Measurements from ENCODE around the gene TSPAN14. TPM values are rescaled to one million over a fixed set of nuclear protein-coding genes. Genes with fewer than 3 reads are reported as not detected.

Gene TSPAN14
- total and polyA plus RNA-seq, 2 of the 13 experiments (the other 11 are each of a cell fraction or from before 2014, with no cell fraction given) = 24.1 to 80.6 TPM

DNA sequence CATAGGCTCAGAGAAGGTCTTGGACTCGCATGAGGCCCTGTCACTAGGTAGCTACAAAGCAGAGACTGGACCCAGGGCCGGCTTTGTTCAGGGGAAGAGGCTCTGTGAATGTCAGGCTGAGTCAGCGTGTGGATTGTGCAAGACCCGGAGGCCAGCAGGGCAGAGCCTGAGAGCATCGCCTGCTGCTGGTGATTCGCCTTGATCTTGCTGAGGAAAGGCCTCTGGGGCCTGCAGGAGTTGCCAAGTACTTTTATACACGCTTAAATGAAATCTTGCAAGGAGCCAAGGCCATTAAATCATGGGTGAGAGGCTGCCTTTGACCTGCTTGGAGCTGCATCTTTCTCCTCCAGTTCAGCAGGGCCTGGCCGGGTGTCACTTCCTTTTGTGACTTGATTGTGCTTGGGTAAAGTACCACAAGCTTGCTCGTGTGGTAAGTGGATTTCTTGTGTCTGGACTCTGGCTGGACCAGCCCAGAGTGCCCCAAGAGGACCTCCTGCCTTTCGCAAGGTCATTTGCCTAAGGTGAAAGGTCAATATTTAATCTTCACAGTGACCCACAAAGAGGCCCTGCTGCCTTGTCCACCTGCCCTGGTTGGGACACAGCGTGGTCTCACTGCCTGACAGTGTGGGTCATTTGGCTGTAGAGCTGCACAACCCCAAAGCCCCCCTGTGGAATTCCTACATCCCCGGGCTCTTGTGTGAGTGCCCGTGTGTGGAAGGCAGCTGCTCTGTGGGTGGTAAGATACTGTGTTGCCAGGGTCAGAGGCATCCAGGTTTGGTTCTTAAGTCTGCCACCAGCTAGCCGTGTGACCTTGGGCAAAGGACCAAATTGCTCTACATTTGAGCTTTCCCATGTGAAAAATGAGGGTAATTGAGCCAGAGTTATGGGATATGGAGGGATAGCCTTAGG lies 45.0 kb downstream of the TSPAN14 start:
- peak; percentile 95 for ATAC-seq
- H3K4me1 ChIP-seq (ENCODE audit: insufficient read depth, low read length) = peaks cover 100% of the 10 kb centered on the region
- intact Hi-C loops (cut with micrococcal nuclease; ENCODE audit: unreplicated experiment) = loop anchor here (2.0 kb wide), 1 partner anchor 34 kb away; no protein-coding TSS in a partner anchor
- H3K9me3 ChIP-seq (ENCODE audit: low read length) = no peaks in the 10 kb centered on the region
- peak; percentile 88 for FAIRE-seq
- CTCF ChIA-PET (ENCODE audit: low intra/inter-chr PET ratio, low total read pairs) = no interaction called here
- POLR2A ChIA-PET = interaction anchor here (0.6 to 3.5 kb wide), 19 partner anchors 8 to 388 kb away, joined by 3 to 30 read pairs (median 7); partner anchors contain the start of genes MAT1A and PRXL2A
- BruUV-seq (replicated peaks) = no TSS peak
- H3K9ac ChIP-seq (ENCODE audit: insufficient read depth, low read depth, low read length) = peak overlapping the region; percentile 69
- H3K27me3 ChIP-seq (ENCODE audit: control insufficient read depth in 1 of 2, insufficient read depth in 2 of 2, low read length in 2 of 2) = no peaks in the 10 kb centered on the region
- H4K20me1 ChIP-seq (ENCODE audit: insufficient read depth, low read length) = 0 out of 2 replicates have a peak, but pooled peaks cover 1% of the 10 kb centered on the region
- peak; percentile 94 for DNase-seq (ENCODE audit: low spot score)
- H3K27ac ChIP-seq (ENCODE audit: extremely low read length, insufficient read depth, low read length) = peak overlapping the region; percentile 90
- in situ Hi-C loops (cut with HindIII; ENCODE audit: extremely low pct_ligation_motif_present, low pct_unique_long_range_greater_than_20kb) = no loop called here
- peaks cover 4 to 17% of the 10 kb centered on the region in 2 experiments; a peak in 3 of 5 replicates for H3K36me3 ChIP-seq (replicated peaks in 1 of 2; ENCODE audit: control insufficient read depth in 1 of 2, insufficient read depth in 2 of 2, low read length in 2 of 2)
- H3K4me2 ChIP-seq (ENCODE audit: low read depth, low read length) = peak overlapping the region; percentile 85
- WGBS (ENCODE audit: low lambda C conversion rate) = 0% methylated on average over 7 of the region's 14 CpGs
- peak overlapping the region in 2 of 3 experiments; percentile 24 to 45; a peak in 3 of 6 replicates for H3K4me3 ChIP-seq (replicated peaks in 1 of 3; ENCODE audit: insufficient read depth in 1 of 3, low read depth in 2 of 3, low read length in 3 of 3)
- H3K79me2 ChIP-seq (ENCODE audit: insufficient read depth, low read length) = peaks cover 80% of the 10 kb centered on the region
- no peak overlapping the region for H2AFZ ChIP-seq (ENCODE audit: low read length)
- 0 out of 2 replicates have a peak, but pooled peaks have one; percentile 46 for TF ChIP-seq ZMAT3 (CRISPR knock-in tag; conservative IDR thresholded peaks at IDR 0.05)
- TF ChIP-seq, protein P1, sequence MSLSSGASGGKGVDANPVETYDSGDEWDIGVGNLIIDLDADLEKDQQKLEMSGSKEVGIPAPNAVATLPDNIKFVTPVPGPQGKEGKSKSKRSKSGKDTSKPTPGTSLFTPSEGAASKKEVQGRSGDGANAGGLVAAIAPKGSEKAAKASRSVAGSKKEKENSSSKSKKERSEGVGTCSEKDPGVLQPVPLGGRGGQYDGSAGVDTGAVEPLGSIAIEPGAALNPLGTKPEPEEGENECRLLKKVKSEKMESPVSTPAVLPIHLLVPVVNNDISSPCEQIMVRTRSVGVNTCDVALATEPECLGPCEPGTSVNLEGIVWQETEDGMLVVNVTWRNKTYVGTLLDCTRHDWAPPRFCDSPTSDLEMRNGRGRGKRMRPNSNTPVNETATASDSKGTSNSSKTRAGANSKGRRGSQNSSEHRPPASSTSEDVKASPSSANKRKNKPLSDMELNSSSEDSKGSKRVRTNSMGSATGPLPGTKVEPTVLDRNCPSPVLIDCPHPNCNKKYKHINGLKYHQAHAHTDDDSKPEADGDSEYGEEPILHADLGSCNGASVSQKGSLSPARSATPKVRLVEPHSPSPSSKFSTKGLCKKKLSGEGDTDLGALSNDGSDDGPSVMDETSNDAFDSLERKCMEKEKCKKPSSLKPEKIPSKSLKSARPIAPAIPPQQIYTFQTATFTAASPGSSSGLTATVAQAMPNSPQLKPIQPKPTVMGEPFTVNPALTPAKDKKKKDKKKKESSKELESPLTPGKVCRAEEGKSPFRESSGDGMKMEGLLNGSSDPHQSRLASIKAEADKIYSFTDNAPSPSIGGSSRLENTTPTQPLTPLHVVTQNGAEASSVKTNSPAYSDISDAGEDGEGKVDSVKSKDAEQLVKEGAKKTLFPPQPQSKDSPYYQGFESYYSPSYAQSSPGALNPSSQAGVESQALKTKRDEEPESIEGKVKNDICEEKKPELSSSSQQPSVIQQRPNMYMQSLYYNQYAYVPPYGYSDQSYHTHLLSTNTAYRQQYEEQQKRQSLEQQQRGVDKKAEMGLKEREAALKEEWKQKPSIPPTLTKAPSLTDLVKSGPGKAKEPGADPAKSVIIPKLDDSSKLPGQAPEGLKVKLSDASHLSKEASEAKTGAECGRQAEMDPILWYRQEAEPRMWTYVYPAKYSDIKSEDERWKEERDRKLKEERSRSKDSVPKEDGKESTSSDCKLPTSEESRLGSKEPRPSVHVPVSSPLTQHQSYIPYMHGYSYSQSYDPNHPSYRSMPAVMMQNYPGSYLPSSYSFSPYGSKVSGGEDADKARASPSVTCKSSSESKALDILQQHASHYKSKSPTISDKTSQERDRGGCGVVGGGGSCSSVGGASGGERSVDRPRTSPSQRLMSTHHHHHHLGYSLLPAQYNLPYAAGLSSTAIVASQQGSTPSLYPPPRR (CRISPR knock-in tag; IDR thresholded peaks at IDR 0.05; ENCODE audit: borderline replicate concordance) = peak; percentile 38; the same call in 1 of the 2 replicates
- TF ChIP-seq, protein P2, sequence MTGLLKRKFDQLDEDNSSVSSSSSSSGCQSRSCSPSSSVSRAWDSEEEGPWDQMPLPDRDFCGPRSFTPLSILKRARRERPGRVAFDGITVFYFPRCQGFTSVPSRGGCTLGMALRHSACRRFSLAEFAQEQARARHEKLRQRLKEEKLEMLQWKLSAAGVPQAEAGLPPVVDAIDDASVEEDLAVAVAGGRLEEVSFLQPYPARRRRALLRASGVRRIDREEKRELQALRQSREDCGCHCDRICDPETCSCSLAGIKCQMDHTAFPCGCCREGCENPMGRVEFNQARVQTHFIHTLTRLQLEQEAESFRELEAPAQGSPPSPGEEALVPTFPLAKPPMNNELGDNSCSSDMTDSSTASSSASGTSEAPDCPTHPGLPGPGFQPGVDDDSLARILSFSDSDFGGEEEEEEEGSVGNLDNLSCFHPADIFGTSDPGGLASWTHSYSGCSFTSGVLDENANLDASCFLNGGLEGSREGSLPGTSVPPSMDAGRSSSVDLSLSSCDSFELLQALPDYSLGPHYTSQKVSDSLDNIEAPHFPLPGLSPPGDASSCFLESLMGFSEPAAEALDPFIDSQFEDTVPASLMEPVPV (CRISPR knock-in tag; IDR thresholded peaks at IDR 0.05) = peak; percentile 22; the same call in 1 of the 2 replicates
- 0 out of 2 replicates have a peak, but pooled peaks have one; percentile 39 for TF ChIP-seq ZNF501 (CRISPR knock-in tag; IDR thresholded peaks at IDR 0.05)
- peak; percentile 99 for TF ChIP-seq FOSL2 (CRISPR knock-in tag; IDR thresholded peaks at IDR 0.05)
- no peak for TF ChIP-seq SP1 (IDR thresholded peaks at IDR 0.05)
- TF ChIP-seq SP1 (CRISPR knock-in tag; IDR thresholded peaks at IDR 0.05) = peak; percentile 9; the same call in 1 of the 2 replicates
- TF ChIP-seq, protein P3, sequence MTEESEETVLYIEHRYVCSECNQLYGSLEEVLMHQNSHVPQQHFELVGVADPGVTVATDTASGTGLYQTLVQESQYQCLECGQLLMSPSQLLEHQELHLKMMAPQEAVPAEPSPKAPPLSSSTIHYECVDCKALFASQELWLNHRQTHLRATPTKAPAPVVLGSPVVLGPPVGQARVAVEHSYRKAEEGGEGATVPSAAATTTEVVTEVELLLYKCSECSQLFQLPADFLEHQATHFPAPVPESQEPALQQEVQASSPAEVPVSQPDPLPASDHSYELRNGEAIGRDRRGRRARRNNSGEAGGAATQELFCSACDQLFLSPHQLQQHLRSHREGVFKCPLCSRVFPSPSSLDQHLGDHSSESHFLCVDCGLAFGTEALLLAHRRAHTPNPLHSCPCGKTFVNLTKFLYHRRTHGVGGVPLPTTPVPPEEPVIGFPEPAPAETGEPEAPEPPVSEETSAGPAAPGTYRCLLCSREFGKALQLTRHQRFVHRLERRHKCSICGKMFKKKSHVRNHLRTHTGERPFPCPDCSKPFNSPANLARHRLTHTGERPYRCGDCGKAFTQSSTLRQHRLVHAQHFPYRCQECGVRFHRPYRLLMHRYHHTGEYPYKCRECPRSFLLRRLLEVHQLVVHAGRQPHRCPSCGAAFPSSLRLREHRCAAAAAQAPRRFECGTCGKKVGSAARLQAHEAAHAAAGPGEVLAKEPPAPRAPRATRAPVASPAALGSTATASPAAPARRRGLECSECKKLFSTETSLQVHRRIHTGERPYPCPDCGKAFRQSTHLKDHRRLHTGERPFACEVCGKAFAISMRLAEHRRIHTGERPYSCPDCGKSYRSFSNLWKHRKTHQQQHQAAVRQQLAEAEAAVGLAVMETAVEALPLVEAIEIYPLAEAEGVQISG (CRISPR knock-in tag; IDR thresholded peaks at IDR 0.05) = peak; percentile 76
- TF ChIP-seq ETV5 (CRISPR knock-in tag; IDR thresholded peaks at IDR 0.05; ENCODE audit: borderline replicate concordance) = peak; percentile 84
- peak; percentile 66; the same call in 1 of the 2 replicates for TF ChIP-seq SP4 (CRISPR knock-in tag; IDR thresholded peaks at IDR 0.05)
- TF ChIP-seq ZSCAN21 (CRISPR knock-in tag; IDR thresholded peaks at IDR 0.05; ENCODE audit: borderline replicate concordance) = peak; percentile 76; the same call in 1 of the 2 replicates
- peak; percentile 62 for TF ChIP-seq TCF7 (IDR thresholded peaks at IDR 0.05; ENCODE audit: low read depth)
- peak; percentile 76 for TF ChIP-seq KDM2A (CRISPR knock-in tag; IDR thresholded peaks at IDR 0.05; ENCODE audit: borderline replicate concordance, low read depth)
